ENCODE results near the gene SEC16B. TPM values are rescaled to one million over a fixed set of nuclear protein-coding genes. Genes with fewer than 3 reads are reported as not detected.

The SEC16B gene
- total RNA-seq, 1 experiment from 2014 or later, result 0.39 TPM

DNA sequence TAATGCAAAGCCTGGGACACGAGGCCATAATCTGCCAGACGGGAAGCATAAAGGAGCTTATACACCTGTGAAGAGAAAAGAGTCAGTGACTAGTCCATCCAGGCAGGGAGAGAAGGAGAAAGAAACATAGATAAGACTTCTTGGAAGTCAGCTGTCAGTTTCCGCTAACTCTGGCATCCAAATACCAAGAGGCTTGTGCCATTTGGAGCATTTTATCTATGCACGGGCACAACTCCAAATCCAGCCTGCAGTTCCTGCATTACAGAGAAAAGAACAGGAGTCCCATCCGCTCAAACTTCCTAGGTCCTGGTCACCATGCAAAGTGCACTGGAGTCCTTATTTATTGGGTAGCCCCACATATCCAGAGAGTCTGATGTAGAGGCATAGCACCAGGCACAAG lies 27.9 kb downstream of the SEC16B start:
- Histone ChIP-seq H3K27me3 (ENCODE audit: control insufficient read depth, insufficient read depth, low read length) (no peaks in the 10 kb centered on the region), H3K4me1 (ENCODE audit: control insufficient read depth, insufficient read depth, low read length) (no peaks in the 10 kb centered on the region), H3K4me3 (ENCODE audit: low read depth in 2 of 2, low read length in 2 of 2) (no peak overlapping the region), H3K9me3 (ENCODE audit: control insufficient read depth, insufficient read depth, low read depth, low read length) (no peaks in the 10 kb centered on the region), H3K36me3 (ENCODE audit: control insufficient read depth, insufficient read depth, low read length) (no peaks in the 10 kb centered on the region), H3K27ac (ENCODE audit: low read length) (no peak overlapping the region)
- CTCF ChIA-PET, result no interaction called here
- in situ Hi-C loops (cut with HindIII; ENCODE audit: low pct_unique_long_range_greater_than_20kb, low sequenced_read_pairs) (no loop called here), intact Hi-C loops (cut with micrococcal nuclease; ENCODE audit: unreplicated experiment) (no loop called here)
- ATAC-seq (no peak), DNase-seq (ENCODE audit: low read depth, low spot score) (no peak)
- BruUV-seq (replicated peaks), result no TSS peak
- TF ChIP-seq POLR2AphosphoS5 (IDR thresholded peaks at IDR 0.05; ENCODE audit: low read depth, low read length) (no peak), TCF7L2 (IDR thresholded peaks at IDR 0.05; ENCODE audit: low read depth, low read length) (no peak), SIN3A (IDR thresholded peaks at IDR 0.05; ENCODE audit: borderline replicate concordance, insufficient read depth, low read depth, low read length) (no peak)
- TF ChIP-seq, protein P1, sequence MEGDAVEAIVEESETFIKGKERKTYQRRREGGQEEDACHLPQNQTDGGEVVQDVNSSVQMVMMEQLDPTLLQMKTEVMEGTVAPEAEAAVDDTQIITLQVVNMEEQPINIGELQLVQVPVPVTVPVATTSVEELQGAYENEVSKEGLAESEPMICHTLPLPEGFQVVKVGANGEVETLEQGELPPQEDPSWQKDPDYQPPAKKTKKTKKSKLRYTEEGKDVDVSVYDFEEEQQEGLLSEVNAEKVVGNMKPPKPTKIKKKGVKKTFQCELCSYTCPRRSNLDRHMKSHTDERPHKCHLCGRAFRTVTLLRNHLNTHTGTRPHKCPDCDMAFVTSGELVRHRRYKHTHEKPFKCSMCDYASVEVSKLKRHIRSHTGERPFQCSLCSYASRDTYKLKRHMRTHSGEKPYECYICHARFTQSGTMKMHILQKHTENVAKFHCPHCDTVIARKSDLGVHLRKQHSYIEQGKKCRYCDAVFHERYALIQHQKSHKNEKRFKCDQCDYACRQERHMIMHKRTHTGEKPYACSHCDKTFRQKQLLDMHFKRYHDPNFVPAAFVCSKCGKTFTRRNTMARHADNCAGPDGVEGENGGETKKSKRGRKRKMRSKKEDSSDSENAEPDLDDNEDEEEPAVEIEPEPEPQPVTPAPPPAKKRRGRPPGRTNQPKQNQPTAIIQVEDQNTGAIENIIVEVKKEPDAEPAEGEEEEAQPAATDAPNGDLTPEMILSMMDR (IDR thresholded peaks at IDR 0.05), result no peak
- TF ChIP-seq, protein P2, sequence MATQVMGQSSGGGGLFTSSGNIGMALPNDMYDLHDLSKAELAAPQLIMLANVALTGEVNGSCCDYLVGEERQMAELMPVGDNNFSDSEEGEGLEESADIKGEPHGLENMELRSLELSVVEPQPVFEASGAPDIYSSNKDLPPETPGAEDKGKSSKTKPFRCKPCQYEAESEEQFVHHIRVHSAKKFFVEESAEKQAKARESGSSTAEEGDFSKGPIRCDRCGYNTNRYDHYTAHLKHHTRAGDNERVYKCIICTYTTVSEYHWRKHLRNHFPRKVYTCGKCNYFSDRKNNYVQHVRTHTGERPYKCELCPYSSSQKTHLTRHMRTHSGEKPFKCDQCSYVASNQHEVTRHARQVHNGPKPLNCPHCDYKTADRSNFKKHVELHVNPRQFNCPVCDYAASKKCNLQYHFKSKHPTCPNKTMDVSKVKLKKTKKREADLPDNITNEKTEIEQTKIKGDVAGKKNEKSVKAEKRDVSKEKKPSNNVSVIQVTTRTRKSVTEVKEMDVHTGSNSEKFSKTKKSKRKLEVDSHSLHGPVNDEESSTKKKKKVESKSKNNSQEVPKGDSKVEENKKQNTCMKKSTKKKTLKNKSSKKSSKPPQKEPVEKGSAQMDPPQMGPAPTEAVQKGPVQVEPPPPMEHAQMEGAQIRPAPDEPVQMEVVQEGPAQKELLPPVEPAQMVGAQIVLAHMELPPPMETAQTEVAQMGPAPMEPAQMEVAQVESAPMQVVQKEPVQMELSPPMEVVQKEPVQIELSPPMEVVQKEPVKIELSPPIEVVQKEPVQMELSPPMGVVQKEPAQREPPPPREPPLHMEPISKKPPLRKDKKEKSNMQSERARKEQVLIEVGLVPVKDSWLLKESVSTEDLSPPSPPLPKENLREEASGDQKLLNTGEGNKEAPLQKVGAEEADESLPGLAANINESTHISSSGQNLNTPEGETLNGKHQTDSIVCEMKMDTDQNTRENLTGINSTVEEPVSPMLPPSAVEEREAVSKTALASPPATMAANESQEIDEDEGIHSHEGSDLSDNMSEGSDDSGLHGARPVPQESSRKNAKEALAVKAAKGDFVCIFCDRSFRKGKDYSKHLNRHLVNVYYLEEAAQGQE (IDR thresholded peaks at IDR 0.05; ENCODE audit: insufficient read depth in 1 of 2, low read depth in 2 of 2, low read length in 1 of 2), result no peak
- POLR2A ChIA-PET, result no interaction called here

DNA sequence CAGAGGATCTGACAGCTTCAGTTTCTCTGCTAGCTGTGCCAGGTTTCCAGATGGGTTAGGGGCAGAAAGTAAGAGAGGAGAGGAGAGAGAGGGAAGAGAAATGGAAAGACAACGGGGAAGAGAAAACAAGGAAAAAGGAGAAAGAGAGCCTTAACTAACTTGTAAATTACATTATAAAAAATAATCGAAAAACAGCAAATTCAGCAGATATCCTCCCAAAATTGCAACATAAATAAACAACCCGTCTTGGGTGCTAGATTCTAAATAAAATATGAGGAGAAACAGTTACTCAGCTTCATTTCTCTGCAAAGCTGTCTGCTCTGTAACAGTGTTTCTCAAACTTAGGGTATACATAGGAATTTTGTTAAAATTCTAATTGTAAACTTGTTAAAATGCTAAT lies 29.2 kb downstream of the SEC16B start:
- intact Hi-C loops (cut with micrococcal nuclease; ENCODE audit: unreplicated experiment), result no loop called here
- Histone ChIP-seq H3K36me3 (ENCODE audit: control insufficient read depth, insufficient read depth, low read length) (no peaks in the 10 kb centered on the region), H3K4me1 (ENCODE audit: control insufficient read depth, insufficient read depth, low read length) (no peaks in the 10 kb centered on the region), H3K27me3 (ENCODE audit: control insufficient read depth, insufficient read depth, low read length) (no peaks in the 10 kb centered on the region), H3K4me3 (ENCODE audit: low read depth in 2 of 2, low read length in 2 of 2) (no peak overlapping the region), H3K27ac (ENCODE audit: low read length) (no peak overlapping the region), H3K9me3 (ENCODE audit: control insufficient read depth, insufficient read depth, low read depth, low read length) (no peaks in the 10 kb centered on the region)
- in situ Hi-C loops (cut with HindIII; ENCODE audit: low pct_unique_long_range_greater_than_20kb, low sequenced_read_pairs), result no loop called here
- BruUV-seq (replicated peaks), result no TSS peak
- TF ChIP-seq TCF7L2 (IDR thresholded peaks at IDR 0.05; ENCODE audit: low read depth, low read length) (no peak), POLR2AphosphoS5 (IDR thresholded peaks at IDR 0.05; ENCODE audit: low read depth, low read length) (no peak), SIN3A (IDR thresholded peaks at IDR 0.05; ENCODE audit: borderline replicate concordance, insufficient read depth, low read depth, low read length) (no peak)
- TF ChIP-seq, protein P2 (IDR thresholded peaks at IDR 0.05; ENCODE audit: insufficient read depth in 1 of 2, low read depth in 2 of 2, low read length in 1 of 2), result no peak
- TF ChIP-seq, protein P1 (IDR thresholded peaks at IDR 0.05), result no peak
- CTCF ChIA-PET, result no interaction called here
- POLR2A ChIA-PET, result no interaction called here
- ATAC-seq (no peak), DNase-seq (ENCODE audit: low read depth, low spot score) (no peak)

All from Panc1 (cell line).